Measurements from ENCODE around the gene RPL9.

- TF ChIP-seq CTCF (IDR thresholded peaks at IDR 0.05), result peak; percentile 75
- no peak for TF ChIP-seq POLR2AphosphoS5 (IDR thresholded peaks at IDR 0.05; ENCODE audit: low read depth, low read length)
- TF ChIP-seq SIN3A (IDR thresholded peaks at IDR 0.05; ENCODE audit: borderline replicate concordance, insufficient read depth, low read depth, low read length), result no peak
These were observed 10.8 kb upstream of the RPL9 start for GRCh38 chr4:39469429-39470077.

Measured in Panc1 (cell line).